ENCODE results near the gene PPFIA2.

Gene PPFIA2

DNA sequence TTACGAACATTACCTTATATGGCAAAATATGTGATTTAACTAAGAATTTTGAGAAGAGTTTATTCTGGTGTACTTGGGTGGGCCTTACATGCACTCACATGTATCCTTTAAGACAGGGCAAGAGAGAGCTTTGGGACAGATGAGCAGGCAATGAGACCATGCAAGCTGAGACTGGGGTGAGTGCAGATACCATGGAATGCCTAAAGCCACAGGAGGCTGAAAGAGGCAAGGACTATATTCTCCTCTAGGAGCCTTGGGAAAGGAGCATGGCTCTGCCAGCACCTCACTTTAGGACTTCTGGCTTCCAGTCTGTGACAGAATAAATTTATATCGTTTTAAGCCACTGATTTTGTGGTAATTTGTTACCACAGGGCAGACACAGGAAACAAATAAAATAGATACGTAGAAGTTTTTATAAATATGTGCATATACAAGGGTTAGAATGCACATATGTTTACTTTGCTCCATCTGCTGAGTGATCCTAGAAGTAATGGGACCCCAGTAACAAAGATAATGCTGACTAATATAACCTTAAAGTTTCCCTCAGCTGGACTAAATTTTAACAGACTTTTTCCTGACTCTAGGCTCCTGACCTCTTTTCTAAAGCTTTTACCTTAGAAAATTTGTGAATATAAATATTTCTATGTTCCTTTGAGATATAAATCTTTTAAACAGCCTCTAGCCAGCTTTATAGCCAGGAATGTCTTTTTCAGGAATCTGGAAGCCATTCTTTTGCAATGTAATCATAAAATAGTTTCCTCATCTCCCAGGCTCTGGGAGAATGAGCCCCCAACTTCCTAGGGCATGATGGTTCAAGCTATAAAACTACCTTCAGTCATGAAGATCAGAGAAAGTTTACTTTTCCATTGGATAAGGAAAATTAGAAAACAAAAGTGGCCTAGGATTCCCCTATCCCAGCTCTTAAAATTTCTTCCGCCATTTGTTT is 216.8 kb downstream of the PPFIA2 start:
- DNase-seq = no peak

DNA sequence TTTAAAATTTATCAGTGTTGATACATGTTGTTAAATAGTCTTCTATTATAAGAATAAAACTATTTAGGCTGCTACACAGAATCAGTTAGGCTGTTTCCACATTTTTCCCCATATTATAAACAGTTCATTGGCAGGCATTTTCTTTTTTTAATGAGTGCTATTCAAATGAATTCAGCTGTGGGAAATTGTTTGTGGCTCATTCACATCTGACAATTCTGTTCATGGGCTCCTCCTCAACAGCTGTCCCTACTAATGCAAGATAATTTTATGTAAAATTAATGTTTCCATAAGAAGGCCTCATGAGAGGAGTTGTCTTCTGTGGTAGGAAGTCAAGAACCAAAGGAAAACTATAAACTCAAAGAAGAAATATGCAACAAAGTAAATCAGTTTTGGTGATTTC is 218.0 kb downstream of the PPFIA2 start:
- no peak for DNase-seq

DNA sequence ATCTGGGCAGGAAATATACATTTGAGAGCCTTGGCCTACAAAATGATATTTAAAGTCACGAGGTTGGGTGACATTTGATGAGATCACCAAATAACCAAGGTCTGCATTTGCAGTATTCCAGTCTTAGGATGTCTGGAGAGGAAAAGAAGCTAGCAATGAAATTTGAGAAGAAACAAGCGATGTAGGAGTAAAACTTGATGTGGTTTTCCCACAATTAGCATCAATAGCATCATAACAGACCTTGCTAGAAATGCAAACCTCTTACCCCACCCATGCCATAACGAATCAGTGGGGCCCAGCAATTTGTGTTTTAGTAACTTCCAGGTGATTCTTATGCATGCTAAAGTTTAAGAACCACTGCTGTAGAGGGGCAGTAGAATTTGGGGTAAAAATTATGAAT is 219.9 kb downstream of the PPFIA2 start:
- no peak for DNase-seq

DNA sequence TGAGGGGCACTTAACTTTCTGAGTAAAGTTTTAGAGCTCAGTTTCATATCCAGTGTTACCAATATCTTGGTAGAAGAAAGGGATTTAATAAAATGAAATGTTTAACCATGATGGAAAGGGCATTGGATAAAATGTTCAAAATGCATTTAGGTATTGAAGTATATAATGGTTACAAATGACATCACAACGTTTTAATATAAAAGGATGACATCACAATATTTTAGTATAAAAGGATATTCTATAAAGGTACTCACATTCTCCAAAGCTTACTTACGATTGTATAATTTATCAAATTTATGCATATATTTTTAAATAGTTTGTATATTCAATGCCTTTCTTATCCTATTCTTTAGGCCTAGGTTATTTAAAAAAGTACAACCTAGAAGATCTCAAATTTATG is 226.1 kb downstream of the PPFIA2 start:
- DNase-seq = no peak

DNA sequence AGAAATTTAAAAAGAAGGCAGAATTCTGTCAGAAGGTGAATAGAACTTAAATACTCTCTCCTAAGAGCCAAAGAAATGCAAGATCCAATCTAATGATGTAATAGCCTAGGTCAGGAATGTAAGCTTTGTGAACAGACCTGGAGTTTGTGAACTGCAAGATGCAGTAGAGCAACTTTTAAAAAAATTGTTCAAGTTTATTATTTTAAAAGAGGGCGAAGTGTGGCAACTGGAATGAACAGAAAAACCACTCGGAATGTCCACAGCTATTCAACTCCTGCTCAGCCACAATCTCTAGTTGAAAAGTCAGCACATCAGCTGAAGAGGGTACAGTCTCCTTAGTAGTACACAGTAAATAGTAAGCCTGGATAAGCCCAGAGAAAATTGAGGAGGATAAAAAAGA is 228.8 kb downstream of the PPFIA2 start:
- DNase-seq = no peak

DNA sequence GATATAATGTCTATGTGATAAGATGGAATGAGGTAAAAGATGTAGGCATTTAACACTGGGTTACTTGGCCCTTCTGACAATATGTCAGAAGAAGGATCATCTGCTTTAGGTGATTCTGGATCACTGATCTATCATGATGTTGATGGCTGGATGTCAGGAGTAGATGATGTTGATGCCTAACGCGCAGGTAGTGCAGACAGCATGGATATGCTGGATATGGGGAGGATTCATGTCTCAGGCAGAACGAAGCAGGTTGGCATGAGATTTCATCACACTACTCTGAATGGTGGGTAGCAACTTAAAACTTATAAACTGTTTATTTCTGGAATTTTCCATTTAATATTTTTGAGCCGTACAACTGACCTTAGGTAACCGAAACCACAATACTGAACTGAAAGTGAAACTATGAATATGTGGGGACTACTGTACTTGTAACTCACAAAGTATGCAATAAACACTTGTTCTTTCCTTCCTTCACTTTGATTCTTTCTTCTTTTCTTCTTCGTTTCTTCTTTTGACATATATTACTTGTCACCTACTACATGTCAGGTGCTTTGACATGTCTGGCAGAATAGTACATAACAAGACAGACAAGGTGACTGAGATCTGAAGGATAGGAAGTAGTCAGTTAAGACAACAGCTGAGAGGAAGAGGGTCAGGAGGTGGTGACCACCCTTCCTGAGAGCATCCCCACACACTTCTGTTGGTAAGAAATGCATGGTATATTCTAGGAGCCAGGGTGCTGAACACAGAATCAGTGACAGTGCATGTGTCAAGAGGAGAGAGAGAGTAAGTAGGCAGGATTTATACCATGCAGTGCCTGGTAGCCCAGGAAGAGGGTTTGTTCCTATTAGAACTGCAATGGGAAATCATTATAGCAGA is 238.8 kb downstream of the PPFIA2 start:
- DNase-seq = no peak

DNA sequence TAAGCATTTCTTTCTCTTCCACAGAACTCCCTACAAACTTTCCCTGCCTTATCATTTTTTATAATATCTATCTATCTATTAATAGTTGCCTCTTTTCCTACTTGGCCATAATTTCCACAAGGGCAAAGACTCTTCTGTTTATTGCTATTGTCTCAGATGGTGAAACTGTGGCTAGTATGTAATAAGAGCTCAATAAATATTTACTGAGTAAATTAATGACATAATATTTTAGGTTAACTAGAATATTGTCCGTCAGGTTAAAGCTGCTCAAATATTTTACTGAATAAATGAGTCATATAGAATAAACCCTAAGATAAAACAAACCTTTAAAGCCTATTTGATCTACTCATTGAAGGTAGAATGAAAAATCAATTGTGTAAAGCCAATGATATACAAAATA is 240.5 kb downstream of the PPFIA2 start:
- no peak for DNase-seq

DNA sequence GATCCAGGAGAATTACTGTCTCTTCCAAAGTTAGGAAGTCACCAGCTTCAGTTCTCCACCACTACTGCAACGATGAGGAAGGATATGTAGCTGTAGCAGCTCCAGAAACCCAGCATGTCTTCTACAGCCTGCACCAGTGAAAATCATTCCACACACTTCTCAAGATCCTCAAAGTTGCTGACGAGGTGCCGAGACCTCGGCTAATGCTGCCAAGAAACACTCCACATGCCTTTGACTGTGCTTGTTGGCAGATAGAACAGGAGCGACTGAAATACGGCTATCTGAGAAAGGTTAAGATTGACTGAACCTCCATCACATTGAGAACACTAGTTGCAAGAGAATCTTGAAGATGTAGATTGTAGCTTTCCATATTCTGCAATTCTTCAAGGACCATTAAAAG is 241.9 kb downstream of the PPFIA2 start:
- no peak for DNase-seq

DNA sequence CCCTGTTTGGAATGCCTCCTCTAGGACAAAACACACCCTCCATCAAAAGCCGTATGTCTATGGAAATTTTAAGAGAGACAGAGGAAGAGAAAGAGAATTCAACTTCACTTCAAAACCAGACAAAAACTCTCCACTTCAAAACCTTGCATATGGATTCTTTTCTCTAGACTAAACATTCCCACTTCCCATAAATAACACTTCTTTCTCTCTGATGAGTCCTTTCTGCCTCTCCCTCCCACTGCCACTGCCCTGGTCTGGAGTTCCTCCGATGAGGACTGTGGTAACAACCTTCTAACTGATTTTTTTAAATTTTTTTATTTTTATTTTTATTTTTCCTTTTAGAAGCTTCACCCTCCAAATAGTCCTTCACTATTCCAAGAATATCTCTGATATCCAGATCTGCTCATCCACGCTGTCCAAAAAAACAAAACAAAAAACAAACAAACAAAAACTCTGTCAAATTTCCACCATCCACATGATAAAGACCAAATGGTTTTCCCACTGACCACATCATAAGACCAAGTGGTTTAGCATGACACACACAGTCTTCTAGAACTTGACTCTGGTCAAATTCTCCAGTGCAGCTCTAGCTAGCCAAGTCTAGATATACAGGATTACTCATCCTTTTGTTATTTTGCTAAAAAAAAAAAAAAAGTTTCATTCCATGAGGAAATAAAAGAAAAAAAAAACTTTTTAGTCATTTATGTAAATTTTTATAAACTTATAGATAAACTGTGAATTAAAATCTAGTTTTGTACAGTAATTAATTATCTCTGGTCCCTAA is 256.0 kb downstream of the PPFIA2 start:
- no peak for DNase-seq

DNA sequence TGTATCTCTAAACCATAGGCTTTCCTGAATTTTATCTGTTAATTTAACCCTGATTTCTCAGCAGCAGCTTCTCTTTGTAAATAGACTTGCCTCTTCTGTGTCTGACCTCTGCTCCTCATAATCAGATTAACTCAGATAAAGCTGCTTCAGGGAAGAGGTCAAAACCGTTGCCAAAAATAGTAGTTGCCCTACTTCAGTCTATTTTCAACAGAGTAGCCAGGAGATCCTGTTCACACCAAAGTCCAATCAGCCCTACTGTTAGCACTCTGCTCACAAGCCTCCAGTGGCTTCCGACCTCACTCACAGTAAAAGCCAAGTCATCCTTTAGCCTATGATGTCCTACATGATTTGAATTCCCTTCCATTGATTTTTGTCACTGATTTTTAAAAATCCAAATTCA is 258.4 kb downstream of the PPFIA2 start:
- no peak for DNase-seq

DNA sequence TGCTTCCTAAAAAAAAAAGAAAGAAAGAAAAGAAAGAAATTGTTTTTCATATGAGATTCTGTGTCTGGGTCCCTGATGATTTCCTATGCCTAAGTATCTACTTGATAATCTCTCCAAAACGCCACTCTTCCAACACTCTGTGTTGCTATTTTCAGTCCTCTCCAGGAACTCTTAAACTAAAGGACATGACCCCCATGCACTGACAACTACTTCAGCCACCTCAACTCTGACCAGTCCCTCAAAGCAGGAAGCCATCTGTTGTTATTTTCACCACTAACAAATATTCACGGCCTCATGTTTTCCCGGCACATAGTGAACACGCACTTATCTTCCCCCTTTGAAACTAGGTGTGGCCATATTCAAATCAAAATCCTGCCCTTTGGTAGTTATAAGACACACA is 259.3 kb downstream of the PPFIA2 start:
- no peak for DNase-seq

DNA sequence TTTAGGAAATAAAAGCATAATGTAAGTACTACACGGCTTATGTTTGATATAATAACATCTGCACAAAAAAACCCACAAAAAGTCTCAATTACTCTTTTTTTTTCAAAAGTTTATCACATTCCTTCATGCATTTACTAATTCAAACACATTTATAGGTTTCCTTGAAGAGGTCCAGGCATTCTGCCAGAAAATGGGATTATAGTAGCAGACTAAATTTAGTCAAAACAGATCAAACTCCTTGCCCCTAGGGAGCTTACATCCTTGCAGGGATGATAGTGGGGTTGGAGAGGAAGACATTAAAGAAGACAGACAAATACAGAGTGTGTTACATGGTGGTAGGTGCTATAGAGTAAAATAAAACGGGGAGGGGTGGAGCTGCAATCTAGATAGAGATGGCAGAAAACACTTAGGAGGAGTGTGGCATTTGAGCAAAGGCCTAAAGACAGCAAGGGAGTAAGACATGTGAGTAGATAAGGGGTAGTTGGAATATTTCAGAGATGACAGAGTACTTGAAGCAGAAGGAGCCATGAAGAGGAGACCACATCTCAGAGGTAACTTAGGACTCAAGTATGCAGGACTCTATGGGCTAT is 266.9 kb downstream of the PPFIA2 start:
- DNase-seq = no peak

DNA sequence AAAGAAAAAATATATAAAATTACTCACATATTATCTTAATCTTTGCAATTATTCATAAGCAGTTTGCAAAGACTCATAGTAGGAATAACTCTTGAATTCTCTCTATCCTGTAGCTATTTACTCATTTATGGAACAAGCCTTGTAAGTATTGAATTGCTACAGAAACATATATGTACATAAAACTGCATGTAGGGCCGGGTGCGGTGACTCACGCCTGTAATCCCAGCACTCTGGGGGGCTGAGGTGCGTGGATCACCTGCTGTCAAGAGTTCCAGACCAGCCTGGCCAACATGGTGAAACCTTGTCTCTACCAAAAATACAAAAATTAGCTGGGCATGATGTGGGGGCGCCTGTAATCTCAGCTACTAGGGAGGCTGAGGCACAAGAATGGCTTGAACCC is 286.2 kb downstream of the PPFIA2 start:
- no peak for DNase-seq

DNA sequence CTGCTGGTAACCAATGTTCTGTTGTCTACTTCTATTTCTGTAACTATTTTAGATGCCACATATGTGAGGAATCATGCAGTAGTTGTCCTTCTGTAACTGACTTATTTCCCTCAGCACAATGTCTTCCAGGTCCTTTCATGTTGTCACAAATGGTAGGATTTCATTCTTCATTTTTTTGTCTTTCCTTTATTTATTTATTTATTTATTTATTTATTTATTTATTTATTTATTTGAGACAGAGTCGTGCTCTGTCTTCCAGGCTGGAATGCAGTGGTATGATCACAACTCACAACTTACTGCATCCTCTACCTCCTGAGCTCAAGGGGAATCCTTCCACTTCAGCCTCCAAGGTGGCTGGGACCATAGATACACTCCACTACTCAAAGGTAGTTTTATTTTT is 288.2 kb downstream of the PPFIA2 start:
- DNase-seq = no peak

DNA sequence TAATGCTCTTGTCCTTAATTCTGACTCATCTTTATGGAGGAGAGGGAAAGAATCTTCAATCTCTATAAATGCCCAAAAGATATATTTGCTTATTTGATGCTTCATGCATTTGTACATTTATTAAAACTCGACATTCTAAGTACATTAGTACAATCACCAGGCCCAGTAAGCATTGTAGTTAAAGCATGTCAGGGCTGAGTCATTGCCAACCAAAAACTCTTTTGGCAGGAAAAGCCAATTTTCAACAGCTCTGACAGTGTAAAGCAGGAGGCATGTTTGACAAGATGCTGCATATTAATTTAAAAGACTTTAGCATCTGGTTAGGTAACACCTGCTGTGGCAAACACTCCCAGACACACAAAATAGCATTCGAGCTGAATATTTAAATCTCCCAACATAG is 290.9 kb downstream of the PPFIA2 start:
- DNase-seq = no peak

DNA sequence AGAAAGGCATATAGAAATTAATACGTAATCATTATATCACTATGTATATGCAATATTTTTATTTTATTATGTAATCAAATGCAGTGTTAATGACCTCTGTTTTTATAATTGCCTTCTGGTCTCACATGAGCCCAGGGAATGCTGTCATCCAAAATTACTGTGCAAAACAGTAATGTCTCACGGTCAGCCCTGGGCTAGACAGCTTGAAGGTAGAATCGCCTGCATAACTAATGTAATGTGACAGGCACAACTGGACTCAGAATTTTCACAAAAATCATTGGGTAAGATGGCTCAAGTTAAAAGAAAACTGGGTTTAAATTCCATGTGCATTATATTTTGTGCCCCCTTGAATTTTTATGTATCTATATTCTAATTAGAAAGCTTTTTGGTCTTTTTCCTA is 293.3 kb downstream of the PPFIA2 start:
- DNase-seq = no peak

DNA sequence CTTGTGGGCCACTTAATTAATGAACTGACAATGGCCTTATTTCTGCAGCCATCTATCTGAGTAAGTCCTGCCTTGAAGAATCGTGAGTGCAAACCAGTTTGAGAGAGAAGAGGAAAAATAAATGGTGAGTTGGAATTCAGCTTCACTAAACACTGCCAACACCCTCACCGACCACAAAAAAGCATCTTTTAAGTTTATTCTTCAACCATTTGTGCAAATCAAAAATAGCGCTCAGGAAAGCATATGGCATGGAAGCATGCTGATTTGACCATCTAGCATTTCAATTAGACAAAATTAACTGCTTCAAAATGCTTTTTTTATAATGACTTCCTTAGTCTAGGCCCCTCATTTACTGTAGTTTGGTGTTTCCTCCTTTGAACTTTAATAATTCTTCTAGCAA is 294.0 kb downstream of the PPFIA2 start:
- DNase-seq = no peak

DNA sequence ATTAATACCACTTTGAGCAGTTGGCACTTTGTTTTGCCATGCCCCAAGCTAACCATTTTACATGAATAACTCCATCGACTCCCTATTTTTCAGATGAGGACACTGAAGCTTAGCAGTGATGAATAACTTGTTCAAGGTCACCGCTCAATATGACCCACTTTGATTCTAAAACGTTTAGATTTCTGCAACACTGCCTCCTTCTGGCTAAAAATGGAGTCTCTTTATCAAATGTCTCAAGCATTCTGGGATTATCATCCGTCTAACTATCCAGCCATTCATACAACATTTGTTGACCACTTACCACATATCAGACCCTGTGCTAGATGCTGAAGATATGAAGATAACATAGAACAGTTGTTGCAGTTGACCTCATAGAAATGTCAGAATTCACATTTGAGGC is 298.0 kb downstream of the PPFIA2 start:
- no peak for DNase-seq

DNA sequence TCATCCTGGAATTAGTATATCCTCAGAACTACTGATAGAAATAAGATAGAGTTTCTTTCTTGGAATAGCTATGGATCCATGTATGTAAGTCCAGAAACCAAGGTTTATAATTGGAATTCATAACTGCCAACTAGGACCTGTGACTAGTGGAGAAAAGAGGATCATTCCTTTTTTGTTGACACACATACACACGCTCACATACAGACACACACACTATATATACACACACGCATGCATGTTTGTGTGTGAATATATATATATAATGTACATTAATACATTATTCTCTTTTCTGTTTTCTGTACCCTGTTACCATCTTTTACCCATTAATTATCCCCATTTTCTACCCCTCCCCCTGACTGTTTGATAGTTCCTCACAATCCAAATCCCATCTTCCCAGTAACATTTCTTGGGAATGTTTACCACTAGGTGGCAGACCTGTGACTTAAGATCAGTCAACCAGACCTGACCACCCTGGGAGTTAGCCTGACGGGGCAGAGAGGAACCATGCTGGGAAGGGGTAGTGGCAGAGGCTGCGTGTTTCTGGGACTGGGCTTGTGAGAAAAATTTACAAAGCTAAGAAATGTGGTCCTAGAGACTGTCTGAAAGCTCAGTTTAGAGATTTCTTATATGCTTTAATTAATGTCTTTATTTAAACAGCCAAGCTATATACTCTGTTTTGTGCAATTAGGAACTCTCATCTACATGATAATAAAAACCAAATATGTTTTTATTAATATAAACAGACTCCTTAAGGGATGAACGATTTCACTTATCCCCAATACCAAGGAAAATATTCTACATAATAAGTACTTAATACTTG is 308.0 kb downstream of the PPFIA2 start:
- DNase-seq = no peak

DNA sequence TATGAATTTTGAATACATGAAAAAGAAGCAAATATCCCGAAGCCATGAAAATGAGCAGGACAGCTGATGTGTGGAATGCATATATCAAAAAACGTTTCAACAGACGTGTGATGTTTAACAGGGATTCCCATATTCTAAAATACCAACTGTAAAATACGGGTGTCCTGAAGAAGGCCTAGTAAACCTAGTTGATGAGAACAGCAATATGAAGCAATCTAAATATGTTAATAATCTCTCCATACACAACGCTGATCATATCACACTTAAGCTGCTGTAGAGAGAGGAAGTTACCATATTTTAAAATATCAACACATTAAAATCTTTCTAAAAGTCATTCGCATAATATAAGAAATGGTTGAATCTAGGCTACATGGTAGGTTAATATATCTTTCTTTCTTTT is 317.5 kb downstream of the PPFIA2 start:
- DNase-seq = no peak

DNA sequence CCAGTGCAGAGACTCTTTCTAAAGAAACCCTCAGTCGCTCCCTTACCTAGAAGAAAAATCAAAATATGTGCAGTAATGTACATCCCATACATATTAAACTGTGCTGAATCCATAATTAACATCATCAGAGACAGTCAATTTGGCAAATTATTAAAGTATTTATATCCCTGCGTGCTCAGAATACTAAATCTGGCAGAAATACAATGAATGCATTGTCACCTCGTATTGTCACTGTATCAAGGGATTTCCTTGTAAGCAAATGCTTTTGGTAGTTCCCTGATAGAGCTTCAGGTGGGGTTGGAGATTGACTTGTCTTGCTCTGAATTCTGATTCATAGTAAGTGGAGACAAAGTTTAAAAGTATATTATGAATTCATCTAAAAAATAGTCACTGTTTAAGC is 319.1 kb downstream of the PPFIA2 start:
- no peak for DNase-seq

DNA sequence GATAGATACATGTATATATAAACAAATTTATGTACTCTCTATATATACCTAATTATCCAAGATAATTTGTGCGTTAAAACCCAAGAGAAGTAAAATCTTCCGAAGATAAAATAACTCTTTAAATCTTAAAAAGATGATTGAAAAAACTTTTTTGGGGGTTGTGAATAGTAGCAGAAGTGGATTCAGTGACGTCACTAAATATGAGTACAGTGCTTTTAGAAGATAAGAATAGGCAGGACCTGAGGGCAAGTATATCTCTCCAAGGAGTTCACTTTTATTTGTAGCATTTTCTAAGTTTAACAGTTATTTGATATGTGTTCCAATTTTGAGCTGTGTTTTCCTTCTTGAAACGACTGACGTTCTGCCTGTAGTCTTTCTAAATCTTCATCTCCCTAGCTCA is 319.8 kb downstream of the PPFIA2 start:
- DNase-seq = no peak
